CD14-positive monocyte (primary cell): ENCODE results near the gene MAPK14. TPM values are rescaled to one million over a fixed set of nuclear protein-coding genes. Genes with fewer than 3 reads are reported as not detected.
A peak's percentile ranks its signal among the peaks of the same experiment; 100 is the strongest.

Experiments used
- DNase-seq, 3 donors: peaks; one replicate each; pipeline ENCODE4 v3.0.0-alpha.2; 2011 to 2022
- H2AFZ ChIP-seq: 2 replicates; pipeline ENCODE4 v1.6.0; 2012; ENCODE audit warnings: mild to moderate bottlenecking, low read depth, low read length, inconsistent platforms; ENCODE audit not compliant: insufficient read depth, poor library complexity, severe bottlenecking
- H3K27ac ChIP-seq, 2 donors: 1 replicate in 1 of 2; 2 replicates in 1 of 2; pipeline ENCODE4 v1.5.1; 2012 to 2013; ENCODE audit warnings: low read length in 2 of 2, control low read depth in 1 of 2, inconsistent platforms in 1 of 2, low read depth in 1 of 2, mild to moderate bottlenecking in 1 of 2
- H3K27me3 ChIP-seq, 2 donors: one replicate each; pipeline versions ENCODE4 v1.6.0 to v1.6.1; 2011 to 2013; ENCODE audit warnings: low read length in 2 of 2; ENCODE audit not compliant: control insufficient read depth in 2 of 2, insufficient read depth in 2 of 2
- H3K36me3 ChIP-seq, 2 donors: replicated peaks in 1 of 2; 1 replicate in 1 of 2; 2 replicates in 1 of 2; pipeline versions ENCODE4 v1.5.1 to v1.6.1; 2012 to 2013; ENCODE audit warnings: low read length in 2 of 2, control low read depth in 1 of 2, inconsistent platforms in 1 of 2, mild to moderate bottlenecking in 1 of 2; ENCODE audit not compliant: insufficient read depth in 2 of 2, control insufficient read depth in 1 of 2
- H3K4me1 ChIP-seq, 2 donors: 1 replicate in 1 of 2; 2 replicates in 1 of 2; pipeline versions ENCODE4 v1.5.1 to v1.6.1; 2012 to 2013; ENCODE audit warnings: low read length in 2 of 2, control low read depth in 1 of 2, inconsistent platforms in 1 of 2, mild to moderate bottlenecking in 1 of 2, moderate library complexity in 1 of 2; ENCODE audit not compliant: insufficient read depth in 2 of 2, control insufficient read depth in 1 of 2
- H3K4me2 ChIP-seq: replicated peaks from 2 replicates; pipeline ENCODE3; 2012; ENCODE audit warnings: low read length, moderate library complexity, mild to moderate bottlenecking; ENCODE audit not compliant: poor library complexity, severe bottlenecking; ENCODE audit errors: extremely low read depth
- H3K4me3 ChIP-seq, 3 experiments: fragments of 200-600 bp in 1 of 3; sonication (generic) in 1 of 3; replicated peaks in 1 of 3; 1 replicate in 2 of 3; 2 replicates in 1 of 3; pipeline ENCODE4 v1.5.1; 2011 to 2013; ENCODE audit warnings: low read length in 3 of 3, mild to moderate bottlenecking in 3 of 3, control low read depth in 2 of 3, low read depth in 2 of 3, inconsistent platforms in 1 of 3, moderate library complexity in 1 of 3
- H3K79me2 ChIP-seq: 2 replicates; pipeline ENCODE4 v1.6.0; 2012; ENCODE audit warnings: mild to moderate bottlenecking, control low read depth, inconsistent platforms, low read length, moderate library complexity; ENCODE audit not compliant: insufficient read depth
- H3K9ac ChIP-seq: 2 replicates; pipeline ENCODE4 v1.6.0; 2017; ENCODE audit warnings: low read length, mild to moderate bottlenecking; ENCODE audit not compliant: insufficient read depth, poor library complexity, severe bottlenecking
- H3K9me3 ChIP-seq, 2 donors: replicated peaks in 1 of 2; 1 replicate in 1 of 2; 2 replicates in 1 of 2; pipeline versions ENCODE4 v1.5.1 to v1.6.1; 2012 to 2013; ENCODE audit warnings: low read length in 2 of 2, control low read depth in 1 of 2; ENCODE audit not compliant: control insufficient read depth in 1 of 2, insufficient read depth in 1 of 2
- H4K20me1 ChIP-seq: 2 replicates; pipeline ENCODE4 v1.6.0; 2012; ENCODE audit warnings: mild to moderate bottlenecking, low read length, control low read depth, moderate library complexity; ENCODE audit not compliant: insufficient read depth
- H3K27ac Mint-ChIP-seq, 7 donors: one replicate each; pipeline ENCODE4 v1.8.0; 2020; ENCODE audit warnings: mild to moderate bottlenecking in 7 of 7, mixed read lengths in 7 of 7, moderate library complexity in 6 of 7, inconsistent platforms in 2 of 7
- H3K27me3 Mint-ChIP-seq, 3 donors: one replicate each; pipeline ENCODE4 v1.8.0; 2021 to 2022; ENCODE audit warnings: low read depth in 3 of 3, mild to moderate bottlenecking in 3 of 3, mixed read lengths in 3 of 3, moderate library complexity in 3 of 3, inconsistent platforms in 1 of 3
- H3K36me3 Mint-ChIP-seq, 2 donors: one replicate each; pipeline ENCODE4 v1.8.0; 2020; ENCODE audit warnings: mixed read lengths in 2 of 2, inconsistent platforms in 1 of 2, mild to moderate bottlenecking in 1 of 2
- H3K4me1 Mint-ChIP-seq: one replicate; pipeline ENCODE4 v1.8.0; 2020; ENCODE audit warnings: mild to moderate bottlenecking, mixed read lengths
- H3K4me3 Mint-ChIP-seq, 2 donors: one replicate each; pipeline ENCODE4 v1.8.0; 2020; ENCODE audit warnings: mild to moderate bottlenecking in 2 of 2, mixed read lengths in 2 of 2, moderate library complexity in 1 of 2
- H3K9me3 Mint-ChIP-seq, 7 donors: one replicate each; pipeline ENCODE4 v1.8.0; 2020 to 2022; ENCODE audit warnings: mixed read lengths in 7 of 7, mild to moderate bottlenecking in 6 of 7, moderate library complexity in 6 of 7, inconsistent platforms in 2 of 7
- CTCF ChIP-seq: fragments of 200-600 bp; IDR thresholded peaks from one replicate; pipeline ENCODE4 v1.8.0; 2022; ENCODE audit warnings: antibody characterized with exemption, mild to moderate bottlenecking
- WGBS: methylation state at CpG from one replicate; pipeline ENCODE4 v1.1.5; 2013; ENCODE audit warnings: missing lambda C conversion rate; ENCODE audit not compliant: insufficient coverage; 5-methylcytosine and 5-hydroxymethylcytosine counted together
- intact Hi-C, 2 donors: fragments of 100-400 bp; cut with micrococcal nuclease; formaldehyde crosslinking; loops; one replicate each; pipeline versions ENCODE4 v1.15.0 to v1.15.1; 2023
- polyA plus RNA-seq, 3 donors: library from polyadenylated mRNA; depleted of rRNA in 1 of 3; unstranded in 2 of 3; stranded (reverse) in 1 of 3; fragments of 300-500 nt in 2 of 3; fragments of >200 nt in 1 of 3; fragmentation: Illumina TruSeq in 2 of 3; gene quantifications; 1 replicate in 2 of 3; 2 replicates in 1 of 3; pipeline ENCODE4 v1.2.3, GENCODE V29; 2012 to 2021

Gene MAPK14
- polyA plus RNA-seq, 3 donors, result 56.6 to 96.6 (median 83.7) TPM

GRCh38 chr6:36094753-36095496 lies 67.3 kb downstream of the MAPK14 start:
- Mint-ChIP-seq H3K36me3 (peaks cover 64 to 71% of the 10 kb centered on the region in 2 donors), H3K27me3 (no peaks in the 10 kb centered on the region), H3K27ac (peak overlapping the region; percentile 25 to 85 (median 68)), H3K4me1 (peaks cover 7% of the 10 kb centered on the region), H3K4me3 (no peak overlapping the region), H3K9me3 (no peaks in the 10 kb centered on the region)
- Histone ChIP-seq H3K4me3 (no peak overlapping the region), H3K4me2 (no peak overlapping the region), H3K27me3 (no peaks in the 10 kb centered on the region), H3K9me3 (no peaks in the 10 kb centered on the region), H2AFZ (no peak overlapping the region), H3K36me3 (peaks cover 32 to 72% of the 10 kb centered on the region in 2 donors), H3K79me2 (peaks cover 78% of the 10 kb centered on the region), H3K27ac (peak overlapping the region in 1 of 2 donors; percentile 54), H3K9ac (no peak overlapping the region), H3K4me1 (no peaks in the 10 kb centered on the region), H4K20me1 (peaks cover 90% of the 10 kb centered on the region)
- peak; percentile 96 for TF ChIP-seq CTCF
- WGBS, result 15% methylated on average over 8 of the region's 9 CpGs
- intact Hi-C loops, result loop anchor here (1.0 to 2.0 kb wide), 2 partner anchors 68 kb away; partner anchors contain the start of gene MAPK14 (in 2 of the 2)
- peak; percentile 77 to 86 (median 79) for DNase-seq

GRCh38 chr6:36095497-36096391 lies 68.1 kb downstream of the MAPK14 start:
- H2AFZ ChIP-seq, result no peak overlapping the region
- Mint-ChIP-seq H3K4me3 (no peak overlapping the region), H3K4me1 (peaks cover 7% of the 10 kb centered on the region), H3K27me3 (no peaks in the 10 kb centered on the region), H3K36me3 (peaks cover 62 to 69% of the 10 kb centered on the region in 2 donors), H3K9me3 (no peaks in the 10 kb centered on the region), H3K27ac (peak overlapping the region in 6 of 7 donors; percentile 25 to 75 (median 52))
- H4K20me1 ChIP-seq, result peaks cover 88% of the 10 kb centered on the region
- TF ChIP-seq CTCF, result peak; percentile 61
- DNase-seq, result no peak
- peaks cover 34 to 71% of the 10 kb centered on the region in 2 donors for H3K36me3 ChIP-seq
- peak overlapping the region in 1 of 2 donors; percentile 39 for H3K27ac ChIP-seq
- WGBS, result 100% methylated on average over 3 of the region's 8 CpGs
- no peak overlapping the region for H3K4me3 ChIP-seq
- no peaks in the 10 kb centered on the region for H3K9me3 ChIP-seq
- intact Hi-C loops, result loop anchor here (1.0 to 2.0 kb wide), 2 partner anchors 68 to 69 kb away; partner anchors contain the start of gene MAPK14 (in 2 of the 2)
- peaks cover 80% of the 10 kb centered on the region for H3K79me2 ChIP-seq
- H3K9ac ChIP-seq, result no peak overlapping the region
- H3K4me1 ChIP-seq, result no peaks in the 10 kb centered on the region
- H3K27me3 ChIP-seq, result no peaks in the 10 kb centered on the region
- no peak overlapping the region for H3K4me2 ChIP-seq
